SU-DHL-6 (cell line): ENCODE measurements around the gene ACAA1.

Source experiments
- EZH2phosphoT487 ChIP-seq: fragments of 200-600 bp; sonication (generic), shearing (Covaris generic); conservative IDR thresholded peaks from 2 replicates; pipeline ENCODE4 v1.6.1; 2018; ENCODE audit warnings: mild to moderate bottlenecking, antibody characterized with exemption, low read length, moderate library complexity, mixed read lengths
- TF ChIP-seq, protein P1 (sequence below): fragments of 200-600 bp; sonication (generic); IDR thresholded peaks from one replicate; pipeline ENCODE4 v1.5.1; 2017; ENCODE audit warnings: antibody characterized with exemption, mild to moderate bottlenecking, low read length, moderate library complexity; ENCODE audit not compliant: insufficient read depth, poor library complexity, severe bottlenecking

DNA sequence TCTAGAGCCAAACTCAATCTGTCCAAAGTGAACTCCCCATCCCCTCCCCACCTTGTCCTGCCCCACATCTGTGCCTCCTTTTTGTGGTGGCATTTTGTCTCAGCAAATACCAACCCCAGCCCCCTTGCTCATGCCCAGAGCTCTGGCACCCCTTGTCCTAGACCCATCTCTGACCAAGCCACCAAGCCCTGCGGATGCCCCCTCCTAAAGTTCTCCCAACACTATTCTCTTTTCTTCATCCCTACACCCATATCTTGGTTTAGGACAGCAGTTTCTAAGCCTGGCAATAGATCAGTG, 17.7 kb downstream of the ACAA1 start:
- TF ChIP-seq, protein P1, sequence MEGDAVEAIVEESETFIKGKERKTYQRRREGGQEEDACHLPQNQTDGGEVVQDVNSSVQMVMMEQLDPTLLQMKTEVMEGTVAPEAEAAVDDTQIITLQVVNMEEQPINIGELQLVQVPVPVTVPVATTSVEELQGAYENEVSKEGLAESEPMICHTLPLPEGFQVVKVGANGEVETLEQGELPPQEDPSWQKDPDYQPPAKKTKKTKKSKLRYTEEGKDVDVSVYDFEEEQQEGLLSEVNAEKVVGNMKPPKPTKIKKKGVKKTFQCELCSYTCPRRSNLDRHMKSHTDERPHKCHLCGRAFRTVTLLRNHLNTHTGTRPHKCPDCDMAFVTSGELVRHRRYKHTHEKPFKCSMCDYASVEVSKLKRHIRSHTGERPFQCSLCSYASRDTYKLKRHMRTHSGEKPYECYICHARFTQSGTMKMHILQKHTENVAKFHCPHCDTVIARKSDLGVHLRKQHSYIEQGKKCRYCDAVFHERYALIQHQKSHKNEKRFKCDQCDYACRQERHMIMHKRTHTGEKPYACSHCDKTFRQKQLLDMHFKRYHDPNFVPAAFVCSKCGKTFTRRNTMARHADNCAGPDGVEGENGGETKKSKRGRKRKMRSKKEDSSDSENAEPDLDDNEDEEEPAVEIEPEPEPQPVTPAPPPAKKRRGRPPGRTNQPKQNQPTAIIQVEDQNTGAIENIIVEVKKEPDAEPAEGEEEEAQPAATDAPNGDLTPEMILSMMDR, result no peak
- no peak for TF ChIP-seq EZH2phosphoT487
